GM12801 (cell line): ENCODE data around the gene ATP6V1A.

Source experiments
- CTCF ChIP-seq: IDR thresholded peaks from one replicate; pipeline ENCODE4 v1.5.1; 2011; ENCODE audit warnings: control low read depth; ENCODE audit not compliant: insufficient read length; ENCODE audit errors: extremely low read depth

ATP6V1A gene

GRCh38 chr3:113746548-113747282, at the start of gene ATP6V1A:
Gene ATP6V1A, plus strand, starts transcription at chr3:113747035. Its CDS starts 31,719 bp downstream, at chr3:113778754.
- no peak for TF ChIP-seq CTCF

GRCh38 chr3:113697500-113698090, 49.2 kb upstream of the ATP6V1A start:
- no peak for TF ChIP-seq CTCF

- TF ChIP-seq CTCF: no peak
Observed at GRCh38 chr3:113698213-113698742, 48.6 kb upstream of the ATP6V1A start.

- no peak for TF ChIP-seq CTCF
Observed at GRCh38 chr3:113698956-113699355, 47.9 kb upstream of the ATP6V1A start.

GRCh38 chr3:113707835-113708234, 39.0 kb upstream of the ATP6V1A start:
- TF ChIP-seq CTCF: no peak

GRCh38 chr3:113712129-113712528, 34.7 kb upstream of the ATP6V1A start:
- TF ChIP-seq CTCF: no peak

GRCh38 chr3:113714702-113715101, 32.1 kb upstream of the ATP6V1A start:
- no peak for TF ChIP-seq CTCF
